22Rv1 (cell line): Measurements from ENCODE around the gene SFSWAP.

ENCODE experiments used
- CTCF ChIP-seq: fragments of 450-650 bp; IDR thresholded peaks from 2 replicates; pipeline ENCODE4 v1.5.1; 2017; ENCODE audit warnings: mild to moderate bottlenecking
- ZFX ChIP-seq: fragments of 450-650 bp; IDR thresholded peaks from 2 replicates; pipeline ENCODE4 v1.6.1; 2017; ENCODE audit warnings: antibody characterized with exemption, borderline replicate concordance

DNA sequence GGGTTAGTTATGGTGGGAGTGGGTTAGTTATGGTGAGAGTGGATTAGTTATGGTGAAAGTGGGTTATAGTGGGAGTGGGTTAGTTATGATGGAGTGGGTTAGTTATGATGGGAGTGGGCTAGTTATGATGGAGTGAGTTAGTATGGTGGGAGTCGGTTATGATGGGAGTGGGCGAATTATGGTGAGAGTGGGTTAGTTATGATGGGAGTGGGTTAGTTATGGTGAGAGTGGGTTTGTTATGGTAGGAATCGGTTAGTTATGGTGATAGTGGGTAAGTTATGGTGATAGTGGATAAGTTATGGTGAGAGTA lies 22.1 kb upstream of the SFSWAP start:
- no peak for TF ChIP-seq CTCF
- no peak for TF ChIP-seq ZFX
